Measurements from ENCODE around the gene PTPRD. TPM values are rescaled to one million over a fixed set of nuclear protein-coding genes. Genes with fewer than 3 reads are reported as not detected.

The PTPRD gene
- total RNA-seq, 3 donors from 2014 or later (not counting 1 experiment from before 2014, with no cell fraction given): 0.05 to 0.68 TPM; not detected in 1

DNA sequence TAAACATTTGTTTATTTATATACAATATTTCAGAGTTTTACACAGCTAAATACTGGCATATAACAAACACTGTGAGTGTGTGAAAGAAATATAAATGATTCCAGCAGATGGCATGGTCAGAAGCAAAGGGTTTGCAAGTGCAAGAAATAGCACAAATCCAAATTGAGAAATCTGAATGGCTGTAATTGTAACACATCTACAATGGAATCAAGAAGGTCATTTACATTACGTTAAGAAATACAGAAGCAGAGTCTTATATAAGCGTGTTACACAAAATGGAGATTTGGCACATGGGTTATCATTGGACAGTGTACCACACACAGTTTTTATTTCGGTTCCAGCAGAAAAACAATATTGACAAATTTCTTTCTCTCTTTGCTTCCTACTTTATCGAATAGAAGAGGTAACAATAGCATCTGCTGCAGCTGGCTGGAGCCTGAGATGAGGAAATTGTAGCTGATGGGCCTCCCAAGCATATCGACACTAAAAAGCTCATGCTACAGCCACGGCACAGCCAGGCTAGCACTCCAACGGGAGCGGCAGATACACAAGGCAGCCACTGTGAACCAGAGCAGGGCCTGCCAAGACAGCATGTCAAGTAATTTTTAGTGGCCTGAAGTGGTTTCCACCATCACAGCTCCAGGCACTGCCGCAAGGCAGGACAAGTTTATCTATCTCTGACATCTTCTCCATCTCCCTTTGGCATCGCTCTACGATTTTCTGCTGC is 2248.6 kb downstream of the PTPRD start:
- Histone ChIP-seq H3K27me3 (ENCODE audit: control insufficient read depth, insufficient read depth, low read length) (no peaks in the 10 kb centered on the region), H3K4me1 (ENCODE audit: control insufficient read depth, insufficient read depth, low read length) (peaks cover 6% of the 10 kb centered on the region), H3K4me3 (ENCODE audit: low read length) (no peak overlapping the region), H3K27ac (ENCODE audit: low read length) (no peak overlapping the region), H3K9me3 (ENCODE audit: control insufficient read depth, insufficient read depth, low read length) (no peaks in the 10 kb centered on the region), H3K36me3 (ENCODE audit: control insufficient read depth, insufficient read depth, low read length) (no peaks in the 10 kb centered on the region)
- TF ChIP-seq CTCF (IDR thresholded peaks at IDR 0.05): no peak
- no peak for DNase-seq
- intact Hi-C loops (cut with micrococcal nuclease): no loop called here
- Mint-ChIP-seq H3K4me1 (no peaks in the 10 kb centered on the region), H3K27me3 (ENCODE audit: low read depth in 2 of 2) (no peaks in the 10 kb centered on the region), H3K27ac (no peak overlapping the region), H3K36me3 (no peaks in the 10 kb centered on the region), H3K4me3 (no peak overlapping the region), H3K9me3 (no peaks in the 10 kb centered on the region)
- no peak for ATAC-seq
- WGBS (ENCODE audit: insufficient coverage): 93% methylated on average over 11 of the region's 11 CpGs

- Mint-ChIP-seq H3K4me1 (no peaks in the 10 kb centered on the region), H3K27ac (no peak overlapping the region), H3K27me3 (ENCODE audit: low read depth in 2 of 2) (no peaks in the 10 kb centered on the region), H3K9me3 (no peaks in the 10 kb centered on the region), H3K36me3 (no peaks in the 10 kb centered on the region), H3K4me3 (no peak overlapping the region)
- H3K36me3 ChIP-seq (ENCODE audit: control insufficient read depth, insufficient read depth, low read length): no peaks in the 10 kb centered on the region
- no peak overlapping the region for H3K4me3 ChIP-seq (ENCODE audit: low read length)
- intact Hi-C loops (cut with micrococcal nuclease): no loop called here
- ATAC-seq: no peak
- no peak for TF ChIP-seq CTCF (IDR thresholded peaks at IDR 0.05)
- DNase-seq: no peak
- WGBS (ENCODE audit: insufficient coverage): 65% methylated on average over 1 of the region's 1 CpG
- no peaks in the 10 kb centered on the region for H3K27me3 ChIP-seq (ENCODE audit: control insufficient read depth, insufficient read depth, low read length)
- no peak overlapping the region for H3K27ac ChIP-seq (ENCODE audit: low read length)
- H3K4me1 ChIP-seq (ENCODE audit: control insufficient read depth, insufficient read depth, low read length): peaks cover 6% of the 10 kb centered on the region
- H3K9me3 ChIP-seq (ENCODE audit: control insufficient read depth, insufficient read depth, low read length): no peaks in the 10 kb centered on the region
Observed at GRCh38 chr9:8362250-8362649, 2250.6 kb downstream of the PTPRD start.

DNA sequence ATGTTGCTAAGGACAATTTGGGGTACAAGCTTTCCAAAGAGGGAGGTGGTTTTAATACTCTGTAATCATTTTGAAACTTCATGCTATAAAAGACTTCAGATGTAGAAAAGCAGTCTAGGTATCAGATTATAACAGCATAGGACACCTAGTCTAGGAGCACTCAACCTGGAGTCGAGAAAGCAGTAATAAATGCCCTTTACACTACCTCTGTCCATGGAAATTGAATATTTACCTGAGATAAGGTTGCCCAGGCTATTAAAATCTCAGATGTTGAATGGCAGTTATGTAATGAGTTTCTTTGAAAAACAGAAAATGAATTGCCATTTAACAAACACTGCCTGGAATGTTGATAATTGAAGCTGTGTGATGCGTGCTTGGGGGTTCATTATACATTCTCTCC is 2251.4 kb downstream of the PTPRD start:
- DNase-seq (no peak), ATAC-seq (no peak)
- Histone ChIP-seq H3K4me3 (ENCODE audit: low read length) (no peak overlapping the region), H3K27me3 (ENCODE audit: control insufficient read depth, insufficient read depth, low read length) (no peaks in the 10 kb centered on the region), H3K9me3 (ENCODE audit: control insufficient read depth, insufficient read depth, low read length) (no peaks in the 10 kb centered on the region), H3K4me1 (ENCODE audit: control insufficient read depth, insufficient read depth, low read length) (peaks cover 6% of the 10 kb centered on the region), H3K27ac (ENCODE audit: low read length) (no peak overlapping the region), H3K36me3 (ENCODE audit: control insufficient read depth, insufficient read depth, low read length) (no peaks in the 10 kb centered on the region)
- Mint-ChIP-seq H3K36me3 (no peaks in the 10 kb centered on the region), H3K27me3 (ENCODE audit: low read depth in 2 of 2) (no peaks in the 10 kb centered on the region), H3K9me3 (no peaks in the 10 kb centered on the region), H3K4me1 (no peaks in the 10 kb centered on the region), H3K27ac (no peak overlapping the region), H3K4me3 (no peak overlapping the region)
- intact Hi-C loops (cut with micrococcal nuclease): no loop called here
- 50% methylated on average over 1 of the region's 2 CpGs for WGBS (ENCODE audit: insufficient coverage)
- TF ChIP-seq CTCF (IDR thresholded peaks at IDR 0.05): no peak

DNA sequence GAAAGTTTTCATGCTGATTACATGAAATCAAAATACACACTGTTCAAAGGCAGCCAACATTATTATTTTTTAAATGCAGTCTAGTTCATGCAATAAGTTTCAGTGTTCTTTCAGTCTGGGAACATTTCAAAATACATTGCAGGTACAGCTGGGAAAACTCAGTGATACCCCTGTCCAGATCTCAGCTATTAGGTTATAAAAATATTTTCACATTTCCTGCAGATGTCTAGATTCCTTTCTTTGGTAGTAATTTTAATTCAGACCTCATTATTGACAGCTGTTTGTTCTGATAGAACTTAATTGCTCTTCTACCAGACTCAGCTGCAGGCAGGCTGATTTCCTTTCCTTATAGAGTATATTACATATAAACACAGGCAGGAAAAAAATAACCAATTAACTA is 2256.4 kb downstream of the PTPRD start:
- no peaks in the 10 kb centered on the region for H3K9me3 ChIP-seq (ENCODE audit: control insufficient read depth, insufficient read depth, low read length)
- no peak for ATAC-seq
- DNase-seq: no peak
- no peaks in the 10 kb centered on the region for H3K4me1 Mint-ChIP-seq
- no peak overlapping the region for H3K4me3 ChIP-seq (ENCODE audit: low read length)
- no peak overlapping the region for H3K4me3 Mint-ChIP-seq
- no peaks in the 10 kb centered on the region for H3K4me1 ChIP-seq (ENCODE audit: control insufficient read depth, insufficient read depth, low read length)
- H3K9me3 Mint-ChIP-seq: no peaks in the 10 kb centered on the region
- no peaks in the 10 kb centered on the region for H3K27me3 Mint-ChIP-seq (ENCODE audit: low read depth in 2 of 2)
- no peak overlapping the region for H3K27ac Mint-ChIP-seq
- H3K36me3 Mint-ChIP-seq: no peaks in the 10 kb centered on the region
- TF ChIP-seq CTCF (IDR thresholded peaks at IDR 0.05): no peak
- H3K36me3 ChIP-seq (ENCODE audit: control insufficient read depth, insufficient read depth, low read length): no peaks in the 10 kb centered on the region
- intact Hi-C loops (cut with micrococcal nuclease): no loop called here
- no peak overlapping the region for H3K27ac ChIP-seq (ENCODE audit: low read length)
- no peaks in the 10 kb centered on the region for H3K27me3 ChIP-seq (ENCODE audit: control insufficient read depth, insufficient read depth, low read length)
